ENCODE data around the gene HYAL1.

DNA sequence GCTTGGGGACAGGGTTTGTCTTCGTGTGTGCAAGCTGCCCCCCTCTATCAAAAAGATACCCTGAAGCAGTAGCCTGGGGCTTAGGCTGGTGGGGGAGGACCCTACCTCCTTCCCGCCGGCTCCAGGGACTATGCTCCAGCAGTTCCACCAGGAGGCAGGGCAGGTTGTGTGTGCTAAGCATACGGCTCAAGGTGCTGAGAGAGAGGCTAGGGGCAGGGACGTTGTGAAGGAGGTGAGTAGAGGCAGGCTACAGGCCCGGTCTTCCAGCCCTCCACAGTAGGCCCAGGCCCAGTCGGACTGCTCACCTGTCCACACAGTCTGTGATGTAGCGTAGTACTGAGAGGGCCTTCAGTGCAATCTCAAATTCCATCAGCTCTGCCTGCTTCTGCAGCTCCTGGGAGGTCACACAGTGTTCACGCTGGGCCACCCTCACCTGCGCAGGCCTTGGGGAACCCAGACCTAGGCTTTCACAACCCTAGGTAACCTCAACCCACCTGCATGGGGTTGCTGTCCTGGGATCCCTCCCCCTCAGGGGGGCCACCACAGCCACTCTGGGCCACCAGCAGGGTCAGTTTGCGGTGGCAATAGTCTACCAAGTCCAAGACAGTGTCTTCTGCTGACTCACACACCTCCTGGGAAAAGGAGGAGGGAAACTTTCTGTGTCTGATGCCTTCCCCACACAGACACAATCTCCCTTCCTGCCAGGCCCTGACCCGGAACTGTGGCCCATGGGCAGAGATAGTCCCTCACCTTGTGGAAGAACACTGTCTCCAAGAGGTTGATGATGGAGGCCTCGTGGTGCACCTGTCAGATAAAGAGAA is 39.6 kb upstream of the HYAL1 start:
- TF ChIP-seq, protein P1, sequence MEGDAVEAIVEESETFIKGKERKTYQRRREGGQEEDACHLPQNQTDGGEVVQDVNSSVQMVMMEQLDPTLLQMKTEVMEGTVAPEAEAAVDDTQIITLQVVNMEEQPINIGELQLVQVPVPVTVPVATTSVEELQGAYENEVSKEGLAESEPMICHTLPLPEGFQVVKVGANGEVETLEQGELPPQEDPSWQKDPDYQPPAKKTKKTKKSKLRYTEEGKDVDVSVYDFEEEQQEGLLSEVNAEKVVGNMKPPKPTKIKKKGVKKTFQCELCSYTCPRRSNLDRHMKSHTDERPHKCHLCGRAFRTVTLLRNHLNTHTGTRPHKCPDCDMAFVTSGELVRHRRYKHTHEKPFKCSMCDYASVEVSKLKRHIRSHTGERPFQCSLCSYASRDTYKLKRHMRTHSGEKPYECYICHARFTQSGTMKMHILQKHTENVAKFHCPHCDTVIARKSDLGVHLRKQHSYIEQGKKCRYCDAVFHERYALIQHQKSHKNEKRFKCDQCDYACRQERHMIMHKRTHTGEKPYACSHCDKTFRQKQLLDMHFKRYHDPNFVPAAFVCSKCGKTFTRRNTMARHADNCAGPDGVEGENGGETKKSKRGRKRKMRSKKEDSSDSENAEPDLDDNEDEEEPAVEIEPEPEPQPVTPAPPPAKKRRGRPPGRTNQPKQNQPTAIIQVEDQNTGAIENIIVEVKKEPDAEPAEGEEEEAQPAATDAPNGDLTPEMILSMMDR (IDR thresholded peaks at IDR 0.05), result no peak
- no peak for TF ChIP-seq EP300 (IDR thresholded peaks at IDR 0.05)
